Stimulated activated CD4-positive, alpha-beta T cell treated with anti-CD3 and anti-CD28 coated beads, TNF-alpha, amount 100 ng/mL, for 4 hours (primary cell): ENCODE measurements around the gene SETD7.

ENCODE experiments used
- DNase-seq, 3 experiments: peaks; one replicate each; pipeline ENCODE4 v3.0.0-alpha.2; 2020; ENCODE audit warnings: low read depth in 3 of 3

Gene SETD7

GRCh38 chr4:139509727-139510410, 46.1 kb downstream of the SETD7 start:
- no peak for DNase-seq

- no peak for DNase-seq
Measured at GRCh38 chr4:139508581-139509237, 47.3 kb downstream of the SETD7 start.

- no peak for DNase-seq
Measured at GRCh38 chr4:139506774-139507173, 49.2 kb downstream of the SETD7 start.

- DNase-seq, result no peak
Measured at GRCh38 chr4:139503622-139504166, 52.3 kb downstream of the SETD7 start.

- DNase-seq, result no peak
Measured at GRCh38 chr4:139501927-139502899, 53.8 kb downstream of the SETD7 start.

- DNase-seq, result no peak
Measured at GRCh38 chr4:139501527-139501926, 54.5 kb downstream of the SETD7 start.

- DNase-seq, result no peak
Measured at GRCh38 chr4:139501117-139501516, 54.9 kb downstream of the SETD7 start.

GRCh38 chr4:139499186-139499585, 56.8 kb downstream of the SETD7 start:
- DNase-seq, result no peak

- no peak for DNase-seq
Measured at GRCh38 chr4:139493176-139493575, 62.8 kb downstream of the SETD7 start.

- no peak for DNase-seq
Measured at GRCh38 chr4:139492429-139492828, 63.6 kb downstream of the SETD7 start.

- no peak for DNase-seq
Measured at GRCh38 chr4:139489638-139490037, 66.4 kb downstream of the SETD7 start.

- no peak for DNase-seq
Measured at GRCh38 chr4:139488442-139488841, 67.6 kb downstream of the SETD7 start.

- DNase-seq, result no peak
Measured at GRCh38 chr4:139484783-139485311, 71.2 kb downstream of the SETD7 start.

- DNase-seq, result no peak
Measured at GRCh38 chr4:139483000-139483399, 73.0 kb downstream of the SETD7 start.

- no peak for DNase-seq
Measured at GRCh38 chr4:139481465-139481864, 74.6 kb downstream of the SETD7 start.

GRCh38 chr4:139476363-139476762, 79.7 kb downstream of the SETD7 start:
- no peak for DNase-seq

- DNase-seq, result no peak
Measured at GRCh38 chr4:139472852-139473251, 83.2 kb downstream of the SETD7 start.

GRCh38 chr4:139470997-139471665, 84.9 kb downstream of the SETD7 start:
- DNase-seq, result no peak

GRCh38 chr4:139470295-139470694, 85.7 kb downstream of the SETD7 start:
- DNase-seq, result no peak

- no peak for DNase-seq
Measured at GRCh38 chr4:139469869-139470268, 86.2 kb downstream of the SETD7 start.

- DNase-seq, result no peak
Measured at GRCh38 chr4:139469216-139469615, 86.8 kb downstream of the SETD7 start.
